ENCODE measurements around the gene PIP4K2A.
A peak's percentile ranks its signal among the peaks of the same experiment; 100 is the strongest.
"Not testable (repeated sequence)": the region's sequence is repeated elsewhere in the genome, so short reads cannot be mapped to it uniquely, and the experiment has no call there.

The PIP4K2A gene

GRCh38 chr10:22714479-22715289 lies at the start of gene PIP4K2A:
Gene PIP4K2A, minus strand, starts transcription at chr10:22714578. Its CDS starts 252 bp downstream, at chr10:22714326.
- DNase-seq (ENCODE audit: low read depth) = peak; percentile 54

GRCh38 chr10:22761569-22762220 lies 47.3 kb upstream of the PIP4K2A start:
- DNase-seq (ENCODE audit: low read depth) = no peak

GRCh38 chr10:22760025-22760424 lies 45.6 kb upstream of the PIP4K2A start:
- no peak for DNase-seq (ENCODE audit: low read depth)

GRCh38 chr10:22758867-22759266 lies 44.5 kb upstream of the PIP4K2A start:
- no peak for DNase-seq (ENCODE audit: low read depth)

GRCh38 chr10:22754296-22754695 lies 39.9 kb upstream of the PIP4K2A start:
- DNase-seq (ENCODE audit: low read depth) = no peak

- no peak for DNase-seq (ENCODE audit: low read depth)
Measured at GRCh38 chr10:22753786-22754185, 39.4 kb upstream of the PIP4K2A start.

- DNase-seq (ENCODE audit: low read depth) = no peak
Measured at GRCh38 chr10:22752272-22752889, 38.0 kb upstream of the PIP4K2A start.

- DNase-seq (ENCODE audit: low read depth) = no peak
Measured at GRCh38 chr10:22750131-22750530, 35.8 kb upstream of the PIP4K2A start.

- not testable (repeated sequence) for DNase-seq (ENCODE audit: low read depth)
Measured at GRCh38 chr10:22744858-22745257, 30.5 kb upstream of the PIP4K2A start.

- DNase-seq (ENCODE audit: low read depth) = no peak
Measured at GRCh38 chr10:22742678-22743077, 28.3 kb upstream of the PIP4K2A start.

GRCh38 chr10:22741631-22742030 lies 27.3 kb upstream of the PIP4K2A start:
- not testable (repeated sequence) for DNase-seq (ENCODE audit: low read depth)

- DNase-seq (ENCODE audit: low read depth) = no peak
Measured at GRCh38 chr10:22740180-22740579, 25.8 kb upstream of the PIP4K2A start.

- DNase-seq (ENCODE audit: low read depth) = no peak
Measured at GRCh38 chr10:22737587-22737986, 23.2 kb upstream of the PIP4K2A start.

- DNase-seq (ENCODE audit: low read depth) = no peak
Measured at GRCh38 chr10:22736134-22736533, 21.8 kb upstream of the PIP4K2A start.

GRCh38 chr10:22733992-22734391 lies 19.6 kb upstream of the PIP4K2A start:
- no peak for DNase-seq (ENCODE audit: low read depth)

- DNase-seq (ENCODE audit: low read depth) = no peak
Measured at GRCh38 chr10:22727663-22728062, 13.3 kb upstream of the PIP4K2A start.

- no peak for DNase-seq (ENCODE audit: low read depth)
Measured at GRCh38 chr10:22727112-22727511, 12.7 kb upstream of the PIP4K2A start.

GRCh38 chr10:22724773-22725172 lies 10.4 kb upstream of the PIP4K2A start:
- no peak for DNase-seq (ENCODE audit: low read depth)

- no peak for DNase-seq (ENCODE audit: low read depth)
Measured at GRCh38 chr10:22723783-22724182, 9.4 kb upstream of the PIP4K2A start.

GRCh38 chr10:22723343-22723779 lies 9.0 kb upstream of the PIP4K2A start:
- DNase-seq (ENCODE audit: low read depth) = no peak

- DNase-seq (ENCODE audit: low read depth) = no peak
Measured at GRCh38 chr10:22722626-22723169, 8.3 kb upstream of the PIP4K2A start.

- no peak for DNase-seq (ENCODE audit: low read depth)
Measured at GRCh38 chr10:22720667-22721066, 6.3 kb upstream of the PIP4K2A start.

All from GM04504 (cell line).